ENCODE measurements around the gene PNKD.
"Not testable (repeated sequence)": the region's sequence is repeated elsewhere in the genome, so short reads cannot be mapped to it uniquely, and the experiment has no call there.

Gene PNKD

DNA sequence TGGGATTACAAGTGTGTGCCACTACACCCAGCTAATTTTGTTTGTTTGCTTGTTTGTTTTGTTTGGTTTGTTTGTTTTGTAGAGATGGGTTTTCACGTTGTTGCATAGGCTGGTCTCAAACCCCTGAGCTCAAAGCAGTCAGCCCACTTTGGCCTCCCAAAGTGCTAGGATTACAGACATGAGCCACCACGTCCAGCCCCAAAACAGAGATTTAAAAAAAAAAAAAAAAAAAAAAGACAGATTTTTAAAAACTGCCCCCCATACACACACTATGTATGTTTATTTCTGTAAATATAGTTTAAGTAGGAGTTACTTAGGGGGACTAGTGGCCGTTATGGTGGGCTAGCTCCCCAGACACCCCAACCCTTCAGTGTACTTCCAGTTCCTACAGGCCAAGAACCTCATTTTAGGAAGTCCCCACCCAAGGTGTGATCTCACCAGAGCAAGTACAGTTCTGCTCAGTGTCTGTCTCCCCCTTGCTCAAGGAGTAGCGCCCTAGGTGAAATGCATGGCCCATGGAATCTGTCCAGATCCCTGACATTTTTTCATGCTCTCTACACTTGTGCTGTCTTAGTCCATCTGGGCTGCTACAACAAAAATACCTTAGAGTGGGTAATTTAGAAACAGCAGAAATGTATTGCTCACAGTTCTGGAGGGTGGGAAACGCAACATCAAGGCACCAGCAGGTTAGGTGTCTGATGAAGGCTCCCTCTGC lies 23.6 kb downstream of the PNKD start:
- DNase-seq = no peak

DNA sequence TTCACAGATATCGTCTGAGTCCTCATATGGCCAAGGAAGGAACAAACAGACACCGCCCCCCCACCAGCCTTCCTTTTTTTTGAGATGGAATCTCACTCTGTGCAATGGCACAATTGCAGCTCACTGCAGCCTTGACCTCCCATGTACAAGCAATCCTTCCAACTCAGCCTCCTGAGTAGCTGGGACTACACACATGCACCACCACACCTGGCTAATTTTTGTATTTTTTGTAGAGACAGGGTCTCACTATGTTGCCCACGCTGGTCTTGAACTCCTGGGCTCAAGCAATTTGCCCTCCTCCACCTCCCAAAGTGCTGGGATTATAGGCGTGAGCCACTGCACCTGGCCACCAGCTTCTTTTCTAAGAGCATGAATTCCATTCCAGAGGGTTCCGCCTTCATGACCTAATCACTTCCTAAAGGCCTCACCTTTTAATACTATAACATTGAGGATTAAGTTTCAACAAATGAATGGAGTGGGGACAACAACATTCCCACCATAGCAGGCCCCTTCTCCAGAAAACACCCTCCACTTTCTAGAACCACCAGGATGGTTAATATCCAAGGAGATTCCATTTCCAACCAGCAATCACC lies 24.2 kb downstream of the PNKD start:
- no peak for DNase-seq

DNA sequence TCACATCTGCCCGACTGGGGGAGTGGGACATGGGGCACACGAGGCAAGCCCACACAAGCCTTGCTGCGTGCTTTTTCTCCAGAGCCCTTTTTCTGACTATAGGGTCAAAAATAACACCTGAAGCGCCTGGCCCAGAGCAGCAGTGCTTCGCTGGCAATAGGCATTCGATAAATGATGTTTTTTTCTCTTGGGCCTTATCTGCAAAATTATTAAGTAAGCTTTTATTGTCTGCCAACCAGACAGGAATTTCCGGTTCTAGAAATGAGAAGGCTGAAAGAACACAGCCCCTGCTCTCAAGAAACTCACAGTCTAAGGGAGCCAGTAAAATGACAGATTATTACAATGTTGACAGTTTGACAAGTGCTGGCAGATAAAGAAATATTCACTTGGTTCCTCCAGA lies 24.7 kb downstream of the PNKD start:
- DNase-seq = no peak

DNA sequence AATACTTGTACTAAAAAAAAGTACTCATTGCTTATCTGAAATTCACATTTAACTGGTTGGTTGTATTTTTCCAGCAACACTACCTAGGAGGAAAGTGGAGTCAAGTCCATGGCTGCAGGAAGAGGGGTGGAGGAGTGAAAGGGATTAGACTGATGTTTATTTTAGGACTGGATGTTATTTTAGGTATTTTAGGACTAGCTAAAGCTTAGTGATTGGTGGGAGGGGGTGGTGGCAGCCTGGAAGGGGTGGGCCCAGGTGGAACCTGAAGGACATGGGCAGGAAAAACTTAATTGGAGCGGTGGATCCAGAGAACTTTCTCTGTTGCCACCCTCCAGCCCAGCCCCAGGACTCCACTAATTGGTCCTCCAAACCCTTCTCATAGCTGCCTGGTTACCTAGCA lies 25.9 kb downstream of the PNKD start:
- DNase-seq = no peak

DNA sequence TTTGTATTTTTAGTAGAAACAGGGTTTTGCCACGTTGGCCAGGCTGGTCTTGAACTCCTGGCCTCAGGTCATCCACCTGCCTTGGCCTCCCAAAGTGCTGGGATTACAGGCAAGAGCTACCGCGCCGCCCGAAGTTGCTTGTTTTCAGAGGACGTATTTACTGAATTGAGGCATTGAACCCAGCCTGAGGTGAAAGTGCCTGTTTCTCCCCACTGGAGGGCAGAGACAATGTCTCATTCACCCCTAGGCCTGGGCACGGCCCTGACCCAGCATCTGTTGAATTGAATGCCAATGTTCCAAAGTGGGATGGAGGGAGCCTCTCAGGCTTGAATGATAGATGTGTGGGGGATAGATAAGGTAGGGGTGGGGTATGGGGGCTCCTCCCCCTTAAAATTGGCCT lies 26.5 kb downstream of the PNKD start:
- DNase-seq = no peak

DNA sequence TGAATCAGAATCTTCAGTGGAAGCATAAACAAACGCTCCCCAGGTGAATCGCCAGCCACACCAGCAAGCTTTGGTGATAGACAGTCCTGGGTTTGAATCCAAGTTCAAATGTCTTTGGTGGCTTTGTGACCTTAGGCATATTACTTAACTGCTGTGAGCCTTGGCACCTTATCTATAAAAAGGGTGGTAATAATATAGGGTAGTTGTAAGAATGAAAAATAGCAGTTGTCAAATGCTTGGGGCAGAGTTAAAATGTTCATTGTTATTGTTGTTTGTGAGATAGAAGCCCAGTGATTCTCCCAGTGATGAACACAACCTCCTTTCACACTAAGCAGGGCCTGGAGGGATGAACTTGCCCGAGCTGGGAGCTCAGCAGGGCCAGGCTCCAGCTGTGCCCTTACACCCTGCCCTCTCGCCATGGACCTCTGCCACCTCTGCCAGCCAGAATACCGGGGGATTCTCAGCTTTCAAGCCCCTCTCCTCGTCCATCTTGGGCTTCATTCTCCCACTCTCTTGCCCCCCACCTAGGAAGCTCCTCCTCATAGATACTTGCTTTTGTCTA lies 28.1 kb downstream of the PNKD start:
- no peak for DNase-seq

DNA sequence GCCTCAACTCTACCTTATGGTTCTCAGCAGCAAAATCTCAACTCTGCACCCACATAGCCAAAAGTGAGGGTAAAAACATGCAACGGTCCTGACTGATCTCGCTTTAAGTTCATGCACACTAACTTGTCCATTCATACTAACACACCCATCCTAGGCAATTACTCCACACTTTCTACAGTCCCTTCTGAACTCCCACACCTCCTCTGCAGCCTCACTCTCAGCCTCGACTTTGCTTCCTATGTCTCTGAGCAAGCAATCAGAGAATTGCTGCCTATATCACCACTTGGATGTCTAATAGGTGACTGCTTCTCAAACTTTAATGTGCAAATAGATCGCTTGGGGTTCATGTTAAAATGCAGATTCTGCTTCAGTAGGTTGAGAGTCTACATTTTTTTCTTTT lies 29.8 kb downstream of the PNKD start:
- no peak for DNase-seq

DNA sequence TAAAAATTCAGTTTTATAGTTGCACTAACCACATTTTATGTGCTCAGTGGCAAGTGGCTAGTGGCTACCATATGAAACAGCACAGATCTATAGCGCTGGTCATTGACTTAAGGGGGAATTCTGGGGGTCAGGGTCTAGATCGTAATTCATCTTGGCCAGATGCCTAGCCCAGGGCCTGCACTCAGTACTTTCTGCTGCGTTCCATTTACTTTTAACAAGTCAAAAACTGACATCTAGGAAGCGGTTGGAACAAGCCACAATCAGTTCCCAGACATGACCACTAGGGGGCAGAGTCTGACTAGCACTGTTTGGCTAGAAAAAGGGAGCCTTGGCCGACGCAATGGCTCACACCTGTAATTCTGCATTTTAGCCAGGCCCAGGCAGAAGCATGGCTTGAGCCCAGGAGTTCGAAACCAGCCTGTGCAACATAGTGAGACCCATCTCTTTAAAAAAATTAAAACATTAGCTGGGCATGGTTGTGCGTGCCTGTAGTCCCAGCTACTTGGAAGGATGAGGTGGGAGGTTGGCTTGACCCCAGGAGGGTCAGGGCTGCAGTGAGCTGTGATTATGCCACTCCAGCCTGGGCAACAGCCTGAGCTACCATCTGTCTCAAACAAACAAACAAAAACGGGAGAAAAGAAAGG lies 31.0 kb downstream of the PNKD start:
- peak; percentile 60 to 87 (median 83) for DNase-seq

DNA sequence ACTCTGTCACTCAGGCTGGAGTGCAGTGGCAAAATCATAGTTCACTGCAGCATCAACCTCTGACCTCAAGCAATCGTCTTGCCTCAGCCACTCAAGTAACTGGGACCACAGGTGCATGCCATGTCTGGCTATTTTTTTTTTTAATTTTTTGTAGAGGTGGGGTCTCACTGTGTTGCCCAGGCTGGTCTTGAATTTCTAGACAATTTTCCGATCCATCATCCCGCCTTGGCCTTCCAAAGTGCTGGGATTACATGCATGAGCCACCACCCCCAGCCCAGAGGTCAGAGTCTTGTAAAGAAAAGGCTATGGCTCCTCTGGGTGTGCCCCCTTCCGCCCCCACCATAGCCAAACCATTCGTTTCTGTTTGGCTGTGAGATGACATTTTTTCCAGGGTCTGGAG lies 35.1 kb downstream of the PNKD start:
- DNase-seq = no peak

DNA sequence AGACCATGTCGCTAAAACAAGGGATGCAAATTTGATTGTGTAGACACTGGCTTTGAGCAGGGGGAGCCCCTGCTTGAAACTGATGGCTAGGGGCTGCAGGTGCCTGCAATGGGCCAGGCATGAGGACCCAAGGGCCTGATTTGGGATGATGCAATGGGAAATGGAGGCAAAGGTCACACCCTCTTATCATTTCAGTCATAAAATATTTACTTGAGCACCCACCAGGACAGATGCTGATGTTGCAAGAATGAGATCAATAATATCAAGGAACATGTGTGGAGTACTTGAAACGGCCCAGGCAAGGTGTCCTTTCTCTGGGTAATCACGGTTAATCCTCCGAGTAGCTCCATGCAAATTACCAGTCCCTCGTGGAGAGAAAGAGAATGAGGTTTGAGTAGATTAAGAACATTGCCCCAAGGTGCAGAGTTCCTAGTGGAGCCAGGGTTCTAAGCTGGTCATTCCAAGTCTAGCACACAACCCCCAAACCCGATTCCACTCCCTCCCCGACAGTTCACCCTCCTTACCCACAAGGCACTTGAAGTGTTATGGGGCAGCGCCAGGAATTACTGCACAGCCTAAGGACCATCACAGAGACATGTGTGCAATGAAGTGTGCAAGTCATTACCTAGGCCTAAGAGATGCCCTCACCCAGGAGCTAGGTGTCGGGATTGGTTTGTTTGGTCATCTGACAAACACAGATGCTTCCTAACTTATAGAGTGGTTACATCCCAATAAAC lies 36.0 kb downstream of the PNKD start:
- DNase-seq = no peak

DNA sequence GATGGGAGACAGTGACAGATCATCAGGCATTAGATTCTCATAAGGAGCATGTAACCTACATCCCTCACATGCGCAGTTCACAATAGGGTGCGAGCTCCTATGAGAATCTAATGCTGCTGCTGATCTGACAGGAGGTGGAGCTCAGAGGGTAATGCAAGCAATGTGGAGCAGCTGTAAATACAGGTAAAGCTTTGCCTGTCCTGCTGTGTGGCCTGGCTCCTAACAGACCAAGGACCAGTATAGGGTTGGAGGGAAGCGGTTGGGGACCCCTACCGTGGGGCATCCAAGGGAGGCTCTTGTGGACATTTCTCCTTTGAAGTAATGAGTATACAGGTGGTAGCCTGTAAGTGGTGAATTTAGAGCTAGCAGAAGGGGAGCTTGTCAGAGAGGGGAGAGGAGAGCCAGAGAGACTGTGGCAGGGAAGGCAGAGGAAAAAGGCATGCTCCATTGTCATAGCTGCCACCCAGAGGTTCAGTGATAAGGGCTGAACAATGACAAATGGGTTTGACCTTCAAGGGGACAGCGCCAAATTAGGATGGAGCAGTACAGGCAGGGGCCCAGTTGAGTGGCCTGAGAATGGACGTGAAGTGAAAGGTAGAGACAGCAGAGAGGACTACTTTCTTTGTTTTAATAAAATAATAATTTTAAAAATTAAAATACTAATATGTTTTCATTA lies 37.2 kb downstream of the PNKD start:
- no peak for DNase-seq

DNA sequence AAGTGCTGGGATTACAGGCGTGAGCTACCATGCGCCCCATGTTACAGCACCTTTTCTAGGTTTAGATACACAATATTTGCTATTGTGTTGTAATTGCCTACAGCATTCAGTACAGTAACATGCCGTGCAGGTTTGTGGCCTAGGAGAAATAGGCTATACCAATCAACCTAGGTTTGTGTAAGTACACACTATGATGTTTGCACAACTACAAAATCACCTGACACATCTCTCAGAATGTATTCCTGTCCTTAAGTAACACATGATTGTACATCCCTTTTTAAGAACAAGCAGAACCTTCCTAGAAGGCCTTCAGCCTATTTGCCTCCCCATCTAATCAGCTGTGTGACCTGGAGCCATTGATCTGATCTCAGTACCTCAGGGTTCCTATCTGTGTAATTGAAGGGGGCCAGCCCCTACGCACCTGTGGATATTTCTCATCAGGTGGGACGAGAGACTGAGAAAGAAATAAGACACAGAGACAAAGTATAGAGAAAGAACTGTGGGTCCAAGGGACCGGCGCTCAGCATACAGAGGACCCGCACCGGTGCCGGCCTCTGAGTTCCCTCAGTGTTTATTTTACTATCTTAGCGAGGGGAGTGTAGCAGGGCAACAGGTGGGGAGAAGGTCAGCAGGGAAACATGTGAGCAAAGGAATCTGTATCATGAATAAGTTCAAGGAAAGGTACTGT lies 40.7 kb downstream of the PNKD start:
- no peak for DNase-seq

DNA sequence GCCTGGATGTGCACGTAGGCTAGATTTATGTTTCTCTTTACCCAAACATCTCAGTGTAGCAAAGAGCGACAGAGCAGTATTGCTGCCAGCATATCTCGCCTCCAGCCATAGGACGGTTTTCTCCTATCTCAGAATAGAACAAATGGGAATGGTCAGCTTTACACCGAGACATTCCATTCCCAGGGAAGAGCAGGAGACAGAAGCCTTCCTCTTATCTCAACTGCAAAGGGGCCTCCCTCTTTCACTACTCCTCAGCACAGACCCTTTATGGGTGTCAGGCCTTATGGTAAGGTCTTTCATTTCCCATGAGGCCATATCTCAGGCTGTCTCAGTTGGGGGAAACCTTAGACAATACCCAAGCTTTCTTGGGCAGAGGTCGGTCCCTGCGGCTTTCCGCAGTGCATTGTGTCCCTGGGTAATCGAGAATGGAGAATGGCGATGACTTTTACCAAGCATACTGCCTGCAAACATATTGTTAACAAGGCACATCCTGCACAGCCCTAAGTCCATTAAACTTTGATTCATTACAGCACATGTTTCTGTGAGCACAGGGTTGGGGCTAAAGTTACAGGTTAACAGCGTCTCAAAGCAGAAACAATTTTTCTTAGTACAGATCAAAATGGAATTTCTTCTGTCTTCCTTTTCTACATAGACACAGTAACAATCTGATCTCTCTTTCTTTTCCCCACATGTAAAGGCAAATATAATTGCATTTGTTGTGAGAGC lies 41.4 kb downstream of the PNKD start:
- not testable (repeated sequence) for DNase-seq

DNA sequence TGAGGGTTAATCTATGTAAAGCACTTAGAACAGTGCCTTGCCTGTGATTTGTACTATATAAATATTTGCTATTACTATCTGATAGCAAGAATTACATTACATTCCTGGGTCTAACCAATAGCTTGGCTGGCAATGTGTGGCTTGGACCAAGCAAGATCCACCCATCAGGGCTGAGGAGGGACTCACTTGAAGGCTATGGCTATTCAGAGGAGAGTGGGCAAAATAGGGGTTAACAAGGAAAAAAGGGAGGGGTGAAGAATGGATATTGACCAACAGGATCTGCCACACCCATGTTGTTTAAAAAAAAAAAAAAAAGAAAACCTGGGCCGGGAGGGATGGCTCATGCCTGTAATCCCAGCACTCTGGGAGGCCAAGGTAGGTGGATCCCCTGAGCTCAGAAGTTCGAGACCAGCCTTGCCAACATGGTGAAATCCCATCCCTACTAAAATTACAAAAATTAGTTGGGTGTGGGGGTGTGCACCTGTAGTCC lies 42.0 kb downstream of the PNKD start:
- DNase-seq = no peak

DNA sequence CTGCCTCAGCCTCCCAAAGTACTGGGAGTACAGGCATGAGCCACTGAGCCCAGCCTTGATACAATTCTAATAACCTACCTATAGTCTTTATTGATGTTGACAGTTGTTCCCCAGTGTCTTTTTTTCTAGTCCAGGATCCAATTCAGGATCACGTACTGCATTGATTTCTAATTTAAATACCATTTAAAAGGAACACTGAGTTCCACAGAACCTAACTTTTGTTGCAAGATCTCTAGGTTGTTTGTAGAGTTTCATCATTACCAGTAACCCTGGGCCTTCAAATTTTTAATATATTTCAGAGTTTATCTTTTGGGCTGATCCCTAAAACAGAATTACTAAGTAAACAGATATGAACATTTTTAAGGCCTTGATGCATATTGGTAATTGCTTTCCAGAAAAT lies 43.0 kb downstream of the PNKD start:
- no peak for DNase-seq

DNA sequence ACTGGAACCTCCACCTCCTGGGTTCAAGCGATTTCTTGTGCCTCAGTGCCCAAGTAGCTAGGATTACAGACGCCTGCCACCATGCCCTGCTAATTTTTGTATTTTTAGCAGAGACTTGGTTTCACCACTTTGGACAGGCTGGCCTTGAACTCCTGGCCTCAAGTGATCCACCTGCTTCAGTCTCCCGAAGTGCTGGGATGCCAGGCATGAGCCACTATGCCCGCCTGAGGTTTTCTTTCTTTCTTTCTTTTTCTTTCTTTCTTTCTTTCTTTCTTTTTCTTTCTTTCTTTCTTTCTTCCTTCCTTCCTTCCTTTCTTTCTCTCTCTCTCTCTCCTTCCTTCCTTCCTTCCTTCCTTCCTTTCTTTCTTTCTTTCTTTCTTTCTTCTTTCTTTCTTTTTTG lies 44.4 kb downstream of the PNKD start:
- DNase-seq = not testable (repeated sequence)

DNA sequence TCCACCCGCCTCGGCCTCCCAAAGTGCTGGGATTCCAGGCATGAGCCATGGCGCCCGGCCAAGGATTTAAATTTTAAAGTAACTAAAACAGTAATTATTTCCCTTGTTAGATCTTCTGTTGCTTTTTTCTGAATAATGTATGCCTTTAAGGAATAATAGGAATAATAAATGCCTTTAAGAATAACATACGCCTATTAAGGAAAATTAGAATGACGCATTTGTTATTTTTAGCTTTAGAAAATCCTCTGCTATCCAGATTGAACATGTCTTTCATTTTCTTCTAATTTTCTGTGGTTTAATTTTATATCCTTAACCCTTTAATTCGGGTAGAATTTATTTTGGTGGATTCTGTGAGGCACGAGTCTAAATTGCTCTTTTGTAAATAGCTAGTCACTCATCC lies 45.1 kb downstream of the PNKD start:
- no peak for DNase-seq

DNA sequence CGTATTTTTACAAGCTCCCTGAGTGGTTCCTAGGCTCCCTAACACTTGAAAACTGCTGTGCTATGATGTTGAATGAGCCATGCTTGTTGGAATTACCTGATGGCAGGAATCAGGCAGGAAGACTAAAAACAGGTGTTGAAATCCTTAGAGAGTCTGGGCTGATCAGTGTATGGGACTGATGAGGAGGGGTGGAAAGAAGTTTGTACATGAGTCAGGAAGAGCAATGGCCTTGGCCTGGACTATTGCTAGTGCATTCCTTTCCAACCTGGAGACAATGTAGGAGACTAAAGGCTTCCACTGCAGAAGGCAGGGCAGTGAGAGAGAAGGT lies 46.9 kb downstream of the PNKD start:
- no peak for DNase-seq

DNA sequence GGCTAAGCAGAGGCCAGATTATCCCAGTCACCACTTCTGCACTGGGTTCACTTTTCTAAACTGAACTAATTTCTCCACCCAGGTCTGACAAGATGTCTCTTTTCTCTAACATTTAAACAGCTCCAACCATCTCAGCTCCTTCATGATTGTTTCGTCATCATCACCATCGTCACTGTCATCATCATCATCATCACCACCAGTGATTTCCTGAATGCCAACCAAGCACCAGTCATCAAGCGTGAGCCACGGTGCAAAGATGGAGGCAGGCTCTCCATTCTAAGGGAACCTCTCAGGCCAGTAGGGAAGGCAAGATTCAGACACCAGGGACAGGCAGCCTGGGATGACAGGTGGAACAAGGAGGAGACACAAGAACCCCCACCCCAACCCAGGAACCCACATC lies 47.5 kb downstream of the PNKD start:
- no peak for DNase-seq

DNA sequence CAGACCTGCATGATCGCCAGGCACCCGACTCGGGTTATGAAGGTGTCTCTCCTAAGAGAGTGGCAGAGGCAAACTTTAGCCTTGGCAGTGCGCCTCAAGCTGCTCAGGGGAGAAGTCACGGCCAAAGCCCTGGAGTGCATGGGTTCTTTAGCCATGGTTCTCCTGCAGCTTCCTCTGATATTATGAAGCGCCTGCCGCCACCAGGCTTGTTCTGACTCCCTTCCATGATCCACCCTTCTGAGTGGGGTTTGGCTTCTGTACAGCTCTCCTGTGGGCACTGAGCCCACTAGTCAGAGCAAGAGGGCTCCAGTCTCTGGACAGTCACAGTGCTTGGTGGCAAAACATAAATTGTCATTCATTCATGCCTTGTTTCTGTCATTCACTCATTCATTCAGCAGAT lies 47.9 kb downstream of the PNKD start:
- DNase-seq = no peak

DNA sequence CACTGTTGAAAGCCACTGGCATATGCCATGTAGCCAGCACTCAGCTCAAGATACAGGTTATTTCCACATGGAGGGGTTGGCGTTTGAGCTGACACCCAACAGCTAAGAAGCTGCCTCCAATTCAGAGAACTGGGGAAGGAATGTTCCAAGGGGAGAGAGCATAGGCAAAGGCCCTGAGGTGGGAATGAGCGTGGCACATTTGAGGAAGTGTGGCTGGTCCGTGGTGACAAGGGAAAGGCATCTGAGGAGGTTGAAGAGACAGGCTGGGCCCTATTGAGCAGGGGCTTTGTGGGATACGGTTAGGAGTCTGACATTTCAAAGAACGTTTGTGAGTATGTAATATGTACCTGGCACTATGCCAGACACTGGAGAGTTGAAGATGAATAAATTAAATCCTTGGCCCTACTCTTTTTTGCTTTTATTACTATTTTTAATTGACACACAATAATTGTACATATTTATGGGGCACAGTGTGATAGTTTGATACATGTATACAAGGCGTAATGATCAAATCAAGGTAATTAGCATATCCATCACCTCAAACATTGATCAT lies 49.6 kb downstream of the PNKD start:
- DNase-seq = no peak
